Measurements from ENCODE around the gene DIPK1A.
"Not testable (repeated sequence)": the region's sequence is repeated elsewhere in the genome, so short reads cannot be mapped to it uniquely, and the experiment has no call there.

DIPK1A gene

DNA sequence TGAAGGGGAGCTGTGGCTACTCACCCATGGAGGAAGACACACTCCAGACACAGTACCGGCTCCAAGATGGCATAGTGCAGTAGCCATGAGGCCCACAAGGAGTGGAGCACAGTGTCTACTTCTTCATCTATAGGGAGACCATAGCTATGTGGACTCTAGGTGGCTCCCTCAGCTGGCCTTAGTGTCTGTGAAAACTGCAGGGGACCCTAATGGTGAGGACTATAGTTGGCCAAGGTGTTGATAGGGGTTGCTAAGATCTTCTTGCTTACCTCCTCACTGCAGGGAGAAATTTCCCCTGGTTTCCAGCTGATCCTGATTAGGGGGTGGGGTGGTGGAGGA lies 58.9 kb downstream of the DIPK1A start:
- no peak overlapping the region for H3K4me3 ChIP-seq (ENCODE audit: low read depth, low read length)
- no peak for DNase-seq (ENCODE audit: low read depth)
- no peak for TF ChIP-seq POLR2A (IDR thresholded peaks at IDR 0.05; ENCODE audit: extremely low read depth, insufficient read length)
- no peak for TF ChIP-seq MAX (IDR thresholded peaks at IDR 0.05; ENCODE audit: low read depth, low read length)

DNA sequence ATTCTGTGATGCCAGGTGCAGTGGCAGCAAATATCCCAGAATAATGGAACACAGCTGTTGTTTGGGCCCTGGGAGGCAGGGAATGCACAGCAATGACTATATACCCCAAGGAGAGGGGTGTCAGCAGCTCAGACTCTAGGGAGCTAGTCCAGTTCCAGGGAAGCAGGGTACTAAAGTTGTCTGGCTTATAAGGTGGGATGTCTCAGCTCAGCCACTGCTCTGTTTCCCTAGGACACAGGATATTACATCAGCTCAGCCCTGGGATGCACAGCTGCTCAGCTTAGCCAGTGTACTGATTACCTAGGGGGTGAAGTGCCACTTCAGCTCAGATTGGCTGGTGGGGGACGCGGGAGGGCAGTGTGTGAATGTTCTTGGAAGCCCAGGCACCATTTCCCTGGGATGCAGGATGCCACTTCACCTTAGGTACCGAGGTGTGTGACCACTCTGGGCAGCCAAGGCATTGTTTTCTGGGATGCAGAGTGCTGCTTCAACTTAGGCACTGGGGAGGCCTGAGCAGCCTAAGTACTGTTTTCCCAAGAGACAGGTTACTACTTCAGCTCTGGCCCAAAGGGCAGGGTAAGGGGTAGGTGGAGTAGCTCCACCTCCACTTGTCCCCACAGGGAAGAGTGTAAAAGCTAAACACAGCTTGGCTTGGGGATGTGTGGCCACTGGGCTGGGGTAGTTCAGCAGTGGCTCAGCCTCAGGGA lies 59.4 kb downstream of the DIPK1A start:
- DNase-seq (ENCODE audit: low read depth): no peak
- TF ChIP-seq MYC (IDR thresholded peaks at IDR 0.05; ENCODE audit: low read depth, low read length): no peak
- TF ChIP-seq POLR2A (IDR thresholded peaks at IDR 0.05; ENCODE audit: extremely low read depth, insufficient read length): no peak
- TF ChIP-seq MAX (IDR thresholded peaks at IDR 0.05; ENCODE audit: low read depth, low read length): no peak
- TF ChIP-seq CTCF (IDR thresholded peaks at IDR 0.05; ENCODE audit: low read depth, low read length): no peak
- no peak overlapping the region for H3K4me3 ChIP-seq (ENCODE audit: low read depth, low read length)

GRCh38 chr1:92901126-92901525 lies 60.1 kb downstream of the DIPK1A start:
- DNase-seq (ENCODE audit: low read depth): no peak
- H3K4me3 ChIP-seq (ENCODE audit: low read depth, low read length): no peak overlapping the region
- TF ChIP-seq CTCF (IDR thresholded peaks at IDR 0.05; ENCODE audit: low read depth, low read length): no peak
- TF ChIP-seq POLR2A (IDR thresholded peaks at IDR 0.05; ENCODE audit: extremely low read depth, insufficient read length): no peak
- no peak for TF ChIP-seq MYC (IDR thresholded peaks at IDR 0.05; ENCODE audit: low read depth, low read length)
- TF ChIP-seq MAX (IDR thresholded peaks at IDR 0.05; ENCODE audit: low read depth, low read length): no peak

- no peak for DNase-seq (ENCODE audit: low read depth)
- no peak overlapping the region for H3K4me3 ChIP-seq (ENCODE audit: low read depth, low read length)
- TF ChIP-seq CTCF (IDR thresholded peaks at IDR 0.05; ENCODE audit: low read depth, low read length): no peak
These were observed 60.7 kb downstream of the DIPK1A start for GRCh38 chr1:92900539-92900938.

- no peak overlapping the region for H3K4me3 ChIP-seq (ENCODE audit: low read depth, low read length)
- TF ChIP-seq MYC (IDR thresholded peaks at IDR 0.05; ENCODE audit: low read depth, low read length): no peak
- TF ChIP-seq MAX (IDR thresholded peaks at IDR 0.05; ENCODE audit: low read depth, low read length): no peak
- TF ChIP-seq POLR2A (IDR thresholded peaks at IDR 0.05; ENCODE audit: extremely low read depth, insufficient read length): no peak
- TF ChIP-seq CTCF (IDR thresholded peaks at IDR 0.05; ENCODE audit: low read depth, low read length): no peak
- no peak for DNase-seq (ENCODE audit: low read depth)
These were observed 61.5 kb downstream of the DIPK1A start for GRCh38 chr1:92899780-92900179.

GRCh38 chr1:92898053-92898452 lies 63.2 kb downstream of the DIPK1A start:
- not testable (repeated sequence) for DNase-seq (ENCODE audit: low read depth); H3K4me3 ChIP-seq (ENCODE audit: low read depth, low read length)

- no peak overlapping the region for H3K4me3 ChIP-seq (ENCODE audit: low read depth, low read length)
- TF ChIP-seq MAX (IDR thresholded peaks at IDR 0.05; ENCODE audit: low read depth, low read length): no peak
- no peak for TF ChIP-seq POLR2A (IDR thresholded peaks at IDR 0.05; ENCODE audit: extremely low read depth, insufficient read length)
- TF ChIP-seq MYC (IDR thresholded peaks at IDR 0.05; ENCODE audit: low read depth, low read length): no peak
- DNase-seq (ENCODE audit: low read depth): no peak
These were observed 73.8 kb downstream of the DIPK1A start for GRCh38 chr1:92887465-92887864.

All from NB4 (cell line).